SKM-1 treated with dmso at 0.1 percent for 144 hours (cell line): ENCODE data around the gene NDUFA12.

Source experiments
- DNase-seq: peaks from one replicate; lab custom pipeline; 2025; ENCODE audit not compliant: unreplicated experiment; lab: John Stamatoyannopoulos, UW

NDUFA12 gene

DNA sequence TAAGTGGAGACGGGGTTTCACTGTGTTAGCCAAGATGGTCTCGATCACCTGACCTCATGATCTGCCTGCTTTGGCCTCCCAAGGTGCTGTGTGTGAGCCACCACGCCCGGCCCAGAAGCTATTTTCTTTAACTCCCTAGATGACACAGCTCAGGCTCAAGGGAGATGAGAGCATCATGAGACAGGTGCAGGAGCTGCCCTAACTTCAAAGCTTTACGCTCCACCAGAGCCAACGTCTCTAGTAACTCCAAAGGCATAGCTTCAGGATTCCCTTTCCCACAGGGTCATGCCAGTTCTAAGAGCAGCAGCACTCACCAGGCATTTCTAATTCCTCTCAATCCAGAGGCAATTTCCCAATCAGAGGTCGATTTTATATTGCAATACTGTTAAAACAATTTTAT, 21.0 kb downstream of the NDUFA12 start:
- no peak for DNase-seq

DNA sequence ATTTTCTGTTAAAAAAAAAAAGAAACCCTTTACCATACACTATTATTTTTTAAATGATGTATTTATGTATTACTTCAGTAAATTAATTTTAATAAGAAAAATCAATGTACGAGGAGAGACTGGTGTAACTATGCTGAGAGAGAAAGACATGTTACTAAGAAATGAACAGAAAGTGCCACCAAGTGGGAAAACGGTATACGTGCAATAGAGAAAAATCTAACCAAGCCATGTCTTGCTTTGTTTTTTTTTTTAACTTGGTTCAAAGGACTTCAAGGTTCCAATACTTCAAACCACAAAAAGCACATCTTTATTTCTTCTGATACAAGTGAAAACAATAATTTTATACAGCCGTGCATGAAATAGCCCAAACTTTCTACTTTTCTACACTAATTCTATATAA, 22.9 kb downstream of the NDUFA12 start:
- DNase-seq: no peak

GRCh38 chr12:94979941-94980340, 23.6 kb downstream of the NDUFA12 start:
- DNase-seq: no peak

- DNase-seq: no peak
These were observed 25.6 kb downstream of the NDUFA12 start for GRCh38 chr12:94977766-94978468.

DNA sequence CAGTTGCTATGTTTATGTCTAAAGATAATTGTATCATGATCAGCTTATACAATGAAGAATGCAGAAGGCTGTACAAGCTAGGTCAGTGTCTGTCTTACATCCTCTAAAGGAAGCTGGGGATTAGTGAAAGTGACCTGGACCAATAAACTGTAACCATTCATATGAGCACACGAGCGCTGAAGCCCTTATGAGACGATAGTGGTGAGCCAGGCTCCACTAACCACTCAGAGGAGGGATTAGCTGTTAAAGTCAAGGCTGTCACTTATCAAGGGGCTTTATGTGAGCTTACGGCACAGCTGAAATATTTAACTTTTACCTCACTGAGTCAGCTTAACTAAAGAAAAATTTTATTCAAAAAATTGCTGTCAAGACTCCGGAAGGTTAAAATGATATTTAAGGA, 30.3 kb downstream of the NDUFA12 start:
- no peak for DNase-seq

DNA sequence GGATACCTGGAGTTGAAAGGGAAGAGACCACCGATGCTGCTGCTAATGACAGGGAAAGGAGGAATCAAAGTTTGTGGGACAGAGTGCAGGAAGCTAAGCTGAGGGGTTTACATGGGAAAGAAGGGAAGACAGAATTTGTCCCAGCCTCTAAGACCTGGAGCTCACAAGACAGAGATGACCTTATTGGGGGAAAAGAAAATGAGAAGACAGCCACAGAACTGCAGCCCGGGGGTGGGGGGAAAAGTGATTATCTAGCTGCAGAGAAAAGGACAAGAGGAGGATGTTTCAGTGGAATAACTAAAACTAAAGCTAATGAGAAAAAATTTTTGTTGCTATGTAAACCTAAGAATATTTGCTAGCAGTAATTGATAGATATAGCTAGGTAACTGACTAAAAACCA, 30.7 kb downstream of the NDUFA12 start:
- no peak for DNase-seq

- DNase-seq: no peak
These were observed 31.6 kb downstream of the NDUFA12 start for GRCh38 chr12:94971923-94972322.

- DNase-seq: no peak
These were observed 32.9 kb downstream of the NDUFA12 start for GRCh38 chr12:94970560-94970959.

GRCh38 chr12:94969424-94969823, 34.1 kb downstream of the NDUFA12 start:
- DNase-seq: no peak

DNA sequence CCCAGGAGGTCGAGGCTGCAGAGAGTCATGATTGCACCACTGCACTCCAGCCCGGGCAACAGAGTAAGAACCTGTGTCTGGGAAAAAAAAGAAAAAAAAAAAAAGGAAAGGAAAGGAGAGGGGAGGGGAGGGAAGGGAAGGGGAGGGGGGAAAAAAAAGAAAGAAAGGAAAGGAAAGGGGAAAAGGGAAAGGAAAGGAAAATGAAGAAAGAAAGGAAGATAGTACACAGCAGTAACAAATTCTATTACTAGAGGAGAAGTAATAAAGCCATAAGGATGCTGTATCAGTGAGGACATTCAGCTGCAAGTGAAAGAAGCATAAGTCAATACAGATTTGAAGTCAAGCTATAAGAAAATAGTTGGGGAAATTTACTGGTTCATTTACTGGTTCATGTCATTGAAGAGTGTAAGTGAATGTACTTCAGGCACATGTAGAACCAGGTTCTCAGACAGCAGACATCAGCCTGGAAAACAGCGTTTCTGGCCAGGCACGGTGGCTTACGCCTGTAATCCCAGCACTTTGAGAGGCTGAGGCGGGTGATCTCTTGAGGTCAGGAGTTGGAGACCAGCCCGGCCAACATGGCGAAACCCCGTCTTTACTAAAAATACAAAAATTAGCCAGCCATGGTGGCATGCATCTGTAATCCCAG, 37.4 kb downstream of the NDUFA12 start:
- no peak for DNase-seq

- DNase-seq: no peak
These were observed 39.8 kb downstream of the NDUFA12 start for GRCh38 chr12:94963649-94964048.

GRCh38 chr12:94962670-94963069, 40.8 kb downstream of the NDUFA12 start:
- DNase-seq: no peak

GRCh38 chr12:94961911-94962310, 41.6 kb downstream of the NDUFA12 start:
- no peak for DNase-seq

DNA sequence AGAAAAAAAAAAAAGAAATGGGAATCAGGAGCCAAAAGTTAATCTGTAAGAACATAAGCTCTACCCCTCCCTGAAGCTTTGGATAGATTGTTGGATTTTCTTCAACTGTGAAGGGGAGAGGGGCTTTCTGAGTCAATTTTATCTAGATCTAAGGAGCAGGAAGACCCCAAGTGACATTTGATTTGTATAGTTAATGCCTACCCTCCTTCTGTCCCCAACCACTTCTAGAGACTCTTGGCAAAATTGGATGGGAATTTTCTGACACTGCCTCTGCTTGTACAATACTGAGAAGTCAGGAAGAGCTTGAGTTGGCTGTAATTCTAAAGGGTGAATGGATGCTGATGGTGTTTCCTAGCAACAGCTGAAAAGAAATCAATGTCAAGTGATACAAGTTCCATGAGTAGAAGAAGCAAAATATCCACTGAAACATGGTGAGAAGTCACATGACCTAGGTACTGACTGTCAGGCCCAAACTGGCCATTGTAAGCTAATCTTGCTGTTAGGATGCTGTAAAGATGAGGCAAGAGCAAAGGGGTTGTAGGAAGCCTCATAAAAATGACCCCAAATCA, 42.2 kb downstream of the NDUFA12 start:
- no peak for DNase-seq

- no peak for DNase-seq
These were observed 46.5 kb downstream of the NDUFA12 start for GRCh38 chr12:94957006-94957405.

DNA sequence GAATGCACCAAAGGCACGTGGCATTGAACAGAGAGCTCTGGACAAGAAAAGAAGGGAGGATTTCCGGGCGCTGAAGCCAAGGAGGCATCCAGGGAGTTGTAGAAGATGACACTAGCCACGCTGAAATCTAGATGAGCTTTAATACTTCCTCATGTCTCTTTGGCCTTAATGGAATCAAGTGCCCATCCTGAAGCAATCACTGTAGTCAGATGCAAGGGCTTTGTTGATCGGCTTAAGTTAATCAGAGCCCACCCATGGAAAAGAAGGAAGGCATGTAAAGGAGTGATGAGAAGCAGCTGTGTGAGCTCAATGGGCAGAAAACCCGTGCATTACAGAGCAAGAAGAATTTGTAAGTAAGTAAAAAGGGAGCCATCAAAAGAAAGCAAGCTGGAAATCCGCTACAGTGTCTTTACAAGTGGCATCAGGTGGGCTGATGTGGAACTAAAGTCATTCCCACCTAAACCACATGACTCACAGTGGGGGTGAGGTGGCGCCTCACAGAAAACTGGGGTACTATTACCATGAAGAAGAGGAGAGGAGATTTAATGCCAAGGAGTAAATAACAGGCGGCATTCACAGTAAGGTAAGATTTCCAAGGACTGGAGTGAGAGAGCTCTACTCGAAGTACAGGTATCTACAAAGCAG, 48.4 kb downstream of the NDUFA12 start:
- no peak for DNase-seq

GRCh38 chr12:94954029-94954685, 49.3 kb downstream of the NDUFA12 start:
- DNase-seq: no peak

GRCh38 chr12:94952325-94952724, 51.2 kb downstream of the NDUFA12 start:
- no peak for DNase-seq

DNA sequence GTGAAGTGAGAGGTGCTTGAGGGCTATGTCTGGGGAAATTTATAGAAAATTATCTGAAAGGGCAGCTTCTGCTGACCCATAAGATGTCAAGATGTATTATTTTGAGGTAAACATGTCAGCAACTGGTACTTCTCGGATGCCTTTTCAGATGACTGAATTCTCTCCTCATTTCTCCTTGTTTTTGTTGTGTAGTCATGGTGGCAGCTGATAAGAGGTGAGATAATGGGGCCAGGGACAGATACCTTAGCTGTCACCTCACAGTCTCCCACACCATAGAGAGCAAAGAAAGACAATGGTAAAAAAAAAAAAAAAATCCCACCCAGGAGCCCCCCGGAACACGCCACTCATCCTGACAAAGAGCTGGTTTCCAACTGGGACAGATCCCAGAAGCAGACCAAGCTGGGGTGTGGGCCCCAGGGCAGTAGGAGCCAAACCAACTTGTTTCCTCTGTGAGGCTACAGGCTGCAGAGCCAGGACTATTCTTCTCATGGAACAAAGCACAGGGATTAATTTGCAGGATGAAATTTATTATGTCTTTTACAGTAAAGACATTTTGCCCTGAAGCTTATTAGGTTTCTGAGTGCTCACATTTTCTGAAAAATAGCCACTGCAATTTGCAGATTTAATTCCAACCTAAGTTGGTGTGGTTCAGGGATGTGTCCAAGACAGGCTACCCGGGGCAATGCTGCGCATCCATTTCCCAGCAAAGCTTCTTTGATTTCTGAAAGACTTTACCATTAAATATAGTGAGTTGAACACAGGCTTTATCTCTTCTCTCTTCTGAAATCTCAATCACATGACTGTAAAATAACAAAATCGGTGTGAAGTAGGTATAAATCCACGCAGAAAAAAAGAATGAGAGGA, 52.2 kb downstream of the NDUFA12 start:
- DNase-seq: no peak

- no peak for DNase-seq
These were observed 55.2 kb downstream of the NDUFA12 start for GRCh38 chr12:94948232-94948810.
